SKM-1 treated with dmso at 0.1 percent for 144 hours (cell line): ENCODE data around the gene CFAP74.

ENCODE experiments used
- DNase-seq: peaks from one replicate; lab custom pipeline; 2025; ENCODE audit not compliant: unreplicated experiment; lab: John Stamatoyannopoulos, UW

Gene CFAP74

GRCh38 chr1:1929639-1930545 is 73.7 kb downstream of the CFAP74 start:
- DNase-seq = no peak

- no peak for DNase-seq
These were observed 74.4 kb downstream of the CFAP74 start for GRCh38 chr1:1929102-1929638.

GRCh38 chr1:1928231-1929101 is 75.1 kb downstream of the CFAP74 start:
- DNase-seq = no peak

- DNase-seq = no peak
These were observed 75.8 kb downstream of the CFAP74 start for GRCh38 chr1:1927751-1928150.

- no peak for DNase-seq
These were observed 76.5 kb downstream of the CFAP74 start for GRCh38 chr1:1926886-1927660.

GRCh38 chr1:1926346-1926811 is 77.2 kb downstream of the CFAP74 start:
- no peak for DNase-seq

- DNase-seq = no peak
These were observed 77.9 kb downstream of the CFAP74 start for GRCh38 chr1:1925437-1926345.

- no peak for DNase-seq
These were observed 78.7 kb downstream of the CFAP74 start for GRCh38 chr1:1924849-1925248.

- DNase-seq = no peak
These were observed 79.2 kb downstream of the CFAP74 start for GRCh38 chr1:1924386-1924785.

GRCh38 chr1:1922956-1923833 is 80.4 kb downstream of the CFAP74 start:
- DNase-seq = no peak

- DNase-seq = no peak
These were observed 81.0 kb downstream of the CFAP74 start for GRCh38 chr1:1922702-1922955.

GRCh38 chr1:1921901-1922701 is 81.5 kb downstream of the CFAP74 start:
- no peak for DNase-seq

GRCh38 chr1:1921459-1921862 is 82.1 kb downstream of the CFAP74 start:
- DNase-seq = no peak

GRCh38 chr1:1920608-1921458 is 82.8 kb downstream of the CFAP74 start:
- no peak for DNase-seq

- no peak for DNase-seq
These were observed 83.5 kb downstream of the CFAP74 start for GRCh38 chr1:1920057-1920607.

- peak; percentile 92 for DNase-seq
These were observed 84.1 kb downstream of the CFAP74 start for GRCh38 chr1:1919304-1920056.
